Skeletal muscle satellite cell (primary cell): ENCODE data around the gene SHISAL1.

ENCODE experiments used
- H3K27me3 ChIP-seq: 2 replicates; pipeline ENCODE4 v1.7.0; 2013; ENCODE audit warnings: low read length; ENCODE audit not compliant: control insufficient read depth, insufficient read depth
- H3K36me3 ChIP-seq: 2 replicates; pipeline ENCODE4 v1.7.0; 2013; ENCODE audit warnings: mild to moderate bottlenecking, control low read depth, low read length; ENCODE audit not compliant: insufficient read depth
- H3K4me1 ChIP-seq: 2 replicates; pipeline ENCODE4 v1.7.0; 2013; ENCODE audit warnings: low read length; ENCODE audit not compliant: control insufficient read depth, insufficient read depth
- H3K4me2 ChIP-seq: 2 replicates; pipeline ENCODE4 v1.7.0; 2013; ENCODE audit warnings: mild to moderate bottlenecking, low read length
- H3K4me3 ChIP-seq: 2 replicates; pipeline ENCODE4 v1.7.0; 2013; ENCODE audit warnings: low read length
- H3K9ac ChIP-seq: 2 replicates; pipeline ENCODE4 v1.7.0; 2013; ENCODE audit warnings: mild to moderate bottlenecking, low read depth, low read length, moderate library complexity
- H3K9me3 ChIP-seq: replicated peaks from 2 replicates; pipeline ENCODE4 v1.7.0; 2013; ENCODE audit warnings: mild to moderate bottlenecking, control low read depth, low read length

Gene SHISAL1

DNA sequence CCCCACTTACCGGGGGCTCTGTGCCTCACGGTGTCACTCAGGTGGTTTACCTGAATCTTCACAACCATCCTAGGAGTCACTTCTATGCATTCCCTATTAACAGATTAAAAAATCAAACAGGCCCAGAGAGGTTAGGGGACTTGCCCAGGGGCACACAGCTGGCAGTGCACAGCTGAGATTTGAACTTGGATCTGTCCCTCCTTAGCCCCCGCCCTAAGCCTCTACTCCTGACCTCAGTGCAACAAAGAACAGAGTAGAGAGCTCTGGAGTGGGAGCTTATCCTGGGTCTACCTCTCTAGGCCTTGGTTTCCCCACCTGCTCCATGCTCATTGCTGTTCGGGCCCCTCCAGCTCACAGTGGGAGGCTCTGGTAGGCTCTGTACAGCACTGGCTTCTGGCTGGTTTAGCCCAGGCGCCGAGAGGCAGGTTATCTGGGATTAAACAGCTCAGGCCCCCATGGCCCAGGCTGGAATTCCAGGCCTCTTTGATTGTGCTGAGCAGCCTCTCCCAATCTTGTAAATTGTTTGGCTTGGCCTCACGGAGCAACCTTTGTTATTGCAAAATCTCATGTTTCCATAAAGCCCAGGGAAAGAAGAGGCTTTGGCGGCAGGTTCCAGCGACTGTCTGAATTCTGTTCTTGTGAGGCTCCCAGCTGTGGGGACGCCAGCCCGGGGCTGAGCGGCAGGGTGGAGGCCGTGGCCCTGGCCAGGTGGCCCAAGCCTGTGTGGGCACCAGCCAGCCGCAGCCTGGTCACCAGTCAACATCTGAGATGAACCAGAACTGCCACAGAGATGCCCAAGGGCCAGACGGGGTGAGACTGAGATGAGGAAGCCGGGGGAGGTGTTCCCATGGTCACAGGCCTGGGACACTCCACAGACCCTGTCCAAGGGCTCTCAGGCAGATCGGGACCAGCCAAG, 28.9 kb upstream of the SHISAL1 start:
- H3K36me3 ChIP-seq = no peaks in the 10 kb centered on the region
- H3K4me2 ChIP-seq = no peak overlapping the region
- peaks cover 22% of the 10 kb centered on the region for H3K4me1 ChIP-seq
- no peak overlapping the region for H3K4me3 ChIP-seq
- peaks cover 60% of the 10 kb centered on the region for H3K27me3 ChIP-seq
- H3K9me3 ChIP-seq = no peaks in the 10 kb centered on the region
- no peak overlapping the region for H3K9ac ChIP-seq

DNA sequence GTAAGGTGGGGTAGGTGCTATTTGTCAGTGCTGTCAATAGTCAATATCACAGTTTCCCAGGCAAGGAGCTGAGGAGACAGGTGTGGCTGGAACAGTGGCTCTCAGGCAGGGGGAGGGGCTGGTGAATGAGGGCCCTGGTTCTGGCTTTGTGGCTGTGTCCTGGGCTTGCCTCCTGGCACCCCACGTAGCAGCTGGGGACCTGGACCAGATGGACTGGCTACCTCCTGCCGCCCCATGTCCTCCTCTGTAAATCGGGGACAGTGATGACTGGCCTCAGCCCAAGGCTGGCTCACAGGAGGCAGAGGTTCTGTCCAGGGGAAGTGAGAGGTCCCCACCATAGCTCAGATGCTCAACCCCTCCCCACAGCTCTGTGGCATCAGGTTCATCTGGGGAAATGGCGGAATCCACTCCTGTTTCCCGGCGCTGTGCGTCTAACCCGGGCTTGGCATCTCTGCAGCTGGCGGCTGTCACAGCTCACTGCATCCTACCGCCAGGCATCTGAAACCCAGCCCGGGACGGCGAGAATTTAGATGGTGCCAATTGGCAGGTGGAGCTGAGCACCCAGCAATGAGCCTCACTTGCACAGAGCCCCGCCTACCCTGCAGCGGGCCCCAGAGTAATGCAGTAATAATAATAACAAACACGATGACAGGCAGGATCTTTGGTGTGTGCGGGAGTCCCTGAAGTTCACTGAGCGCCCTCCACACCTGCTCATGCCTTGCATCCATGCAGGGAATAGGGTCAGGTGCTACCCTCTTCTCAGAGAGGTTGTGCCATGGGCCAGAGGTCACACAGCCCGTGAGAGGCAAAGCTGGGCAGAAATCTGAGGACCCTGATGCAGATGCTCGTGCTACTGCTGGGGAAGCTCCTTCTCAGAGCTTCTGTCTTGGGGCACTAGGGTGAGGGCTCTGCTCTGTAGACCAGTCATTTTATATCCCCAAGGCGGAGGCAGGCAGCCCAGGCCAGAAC, 27.8 kb upstream of the SHISAL1 start:
- H3K9me3 ChIP-seq = no peaks in the 10 kb centered on the region
- peaks cover 22% of the 10 kb centered on the region for H3K4me1 ChIP-seq
- no peak overlapping the region for H3K9ac ChIP-seq
- H3K4me2 ChIP-seq = no peak overlapping the region
- no peaks in the 10 kb centered on the region for H3K36me3 ChIP-seq
- peaks cover 51% of the 10 kb centered on the region for H3K27me3 ChIP-seq
- H3K4me3 ChIP-seq = no peak overlapping the region

DNA sequence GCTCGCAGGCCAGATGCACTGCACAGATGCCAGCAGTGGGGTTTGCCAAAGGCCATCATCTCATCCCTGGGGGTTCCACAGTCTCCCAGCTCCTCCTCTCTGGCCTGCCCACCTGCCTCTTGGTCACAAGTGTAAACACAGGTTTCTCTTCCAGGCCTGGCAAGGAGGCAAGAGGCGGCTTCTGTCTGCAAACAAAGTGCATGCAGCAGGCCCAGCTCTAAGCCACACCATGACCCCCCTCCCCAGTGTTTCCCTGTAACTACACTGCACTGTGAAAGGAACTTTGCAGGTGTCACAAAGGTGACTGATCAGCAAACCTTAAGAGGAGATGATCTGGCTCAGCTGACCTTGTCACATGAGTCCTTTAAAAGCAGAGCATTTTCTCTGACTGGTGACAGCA, 26.2 kb upstream of the SHISAL1 start:
- Histone ChIP-seq H3K9ac (no peak overlapping the region), H3K4me3 (no peak overlapping the region), H3K4me2 (no peak overlapping the region), H3K4me1 (peaks cover 22% of the 10 kb centered on the region), H3K9me3 (no peaks in the 10 kb centered on the region), H3K27me3 (peaks cover 44% of the 10 kb centered on the region), H3K36me3 (no peaks in the 10 kb centered on the region)

DNA sequence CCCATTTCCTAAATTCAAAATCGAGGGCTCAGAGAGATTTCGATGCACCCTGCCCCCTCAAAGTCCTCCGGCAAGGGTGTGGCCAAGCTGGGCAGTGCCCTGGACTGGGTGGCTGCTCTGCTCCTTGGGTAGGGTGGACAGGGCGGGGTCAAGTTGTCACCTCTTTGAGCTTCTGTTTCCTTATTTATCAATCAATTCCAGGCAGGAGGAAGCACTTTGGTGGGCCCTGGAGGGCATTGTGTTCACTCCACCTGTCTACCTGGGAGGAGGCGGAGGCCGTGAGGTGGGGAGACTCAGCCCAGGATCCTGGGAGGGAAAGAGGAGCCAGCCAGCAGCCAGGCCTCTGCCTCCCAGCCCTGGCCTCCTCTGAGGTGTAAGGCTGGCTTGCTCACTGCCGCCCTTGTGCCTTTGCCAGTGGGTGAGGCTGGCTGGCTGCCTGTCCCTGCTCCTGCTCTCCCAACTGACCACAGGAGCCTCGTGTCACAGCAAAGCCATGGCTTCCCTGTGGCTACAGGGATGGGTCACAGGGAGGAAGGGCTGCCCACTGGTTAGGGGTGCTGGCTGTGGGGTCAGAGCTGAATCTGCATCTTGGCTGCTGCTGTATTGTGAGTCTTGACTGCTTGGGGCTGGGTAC, 25.5 kb upstream of the SHISAL1 start:
- H3K9me3 ChIP-seq = no peaks in the 10 kb centered on the region
- no peak overlapping the region for H3K4me2 ChIP-seq
- H3K4me1 ChIP-seq = peaks cover 22% of the 10 kb centered on the region
- H3K9ac ChIP-seq = no peak overlapping the region
- no peaks in the 10 kb centered on the region for H3K36me3 ChIP-seq
- H3K27me3 ChIP-seq = peaks cover 45% of the 10 kb centered on the region
- no peak overlapping the region for H3K4me3 ChIP-seq

DNA sequence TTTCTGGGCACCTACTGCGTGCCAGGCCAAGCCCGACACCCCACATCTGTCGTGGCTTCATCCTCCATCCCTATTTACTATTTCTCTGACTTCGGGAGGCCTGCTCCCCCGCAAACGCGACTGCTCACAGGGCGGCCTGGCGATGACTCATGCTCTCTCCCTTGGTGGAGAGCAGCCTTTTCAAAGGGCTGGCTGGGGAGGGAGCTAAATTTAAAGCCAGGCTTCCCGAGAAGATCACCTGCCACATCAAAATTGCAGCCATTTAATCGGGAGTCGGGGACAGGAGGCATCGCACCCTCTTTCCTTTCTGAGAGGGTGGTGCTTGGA, 24.9 kb upstream of the SHISAL1 start:
- no peak overlapping the region for H3K9ac ChIP-seq
- peaks cover 22% of the 10 kb centered on the region for H3K4me1 ChIP-seq
- no peaks in the 10 kb centered on the region for H3K36me3 ChIP-seq
- peaks cover 45% of the 10 kb centered on the region for H3K27me3 ChIP-seq
- no peaks in the 10 kb centered on the region for H3K9me3 ChIP-seq
- peak overlapping the region; percentile 74 for H3K4me2 ChIP-seq
- no peak overlapping the region for H3K4me3 ChIP-seq

DNA sequence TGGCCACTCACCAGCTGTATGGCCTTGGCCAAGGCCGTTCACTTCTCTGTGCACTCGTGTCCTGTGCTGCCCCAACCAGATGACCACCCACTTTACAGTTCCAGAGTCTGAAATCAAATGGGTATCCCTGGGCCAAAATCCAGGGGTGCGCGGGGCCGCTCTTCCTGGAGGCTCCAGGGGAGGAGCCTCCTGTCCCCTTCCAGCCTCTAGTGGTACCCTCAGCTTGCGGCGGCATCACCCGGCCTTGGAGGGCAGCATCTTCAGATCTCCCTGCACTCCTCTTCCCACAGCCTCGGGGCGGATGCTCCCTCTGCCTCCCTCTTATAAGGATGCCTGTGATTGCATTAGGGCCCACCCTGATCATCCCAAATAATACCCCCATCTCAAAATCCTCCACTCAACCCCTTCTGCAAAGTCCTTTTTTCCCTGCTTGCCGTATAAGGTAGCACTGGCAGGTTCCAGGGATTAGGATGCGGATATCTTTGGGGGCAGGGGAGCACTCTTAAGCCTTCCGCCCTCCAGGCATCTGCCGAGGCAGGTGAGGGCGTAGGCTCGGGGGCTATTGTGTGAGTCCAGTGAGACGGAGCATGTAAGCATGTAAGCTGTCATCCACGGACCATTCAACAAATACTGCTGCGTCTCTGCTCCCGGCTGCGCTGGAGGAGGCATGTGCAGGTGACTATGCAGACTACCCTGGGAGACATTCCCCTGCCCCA, 24.4 kb upstream of the SHISAL1 start:
- Histone ChIP-seq H3K27me3 (peaks cover 49% of the 10 kb centered on the region), H3K4me3 (no peak overlapping the region)

DNA sequence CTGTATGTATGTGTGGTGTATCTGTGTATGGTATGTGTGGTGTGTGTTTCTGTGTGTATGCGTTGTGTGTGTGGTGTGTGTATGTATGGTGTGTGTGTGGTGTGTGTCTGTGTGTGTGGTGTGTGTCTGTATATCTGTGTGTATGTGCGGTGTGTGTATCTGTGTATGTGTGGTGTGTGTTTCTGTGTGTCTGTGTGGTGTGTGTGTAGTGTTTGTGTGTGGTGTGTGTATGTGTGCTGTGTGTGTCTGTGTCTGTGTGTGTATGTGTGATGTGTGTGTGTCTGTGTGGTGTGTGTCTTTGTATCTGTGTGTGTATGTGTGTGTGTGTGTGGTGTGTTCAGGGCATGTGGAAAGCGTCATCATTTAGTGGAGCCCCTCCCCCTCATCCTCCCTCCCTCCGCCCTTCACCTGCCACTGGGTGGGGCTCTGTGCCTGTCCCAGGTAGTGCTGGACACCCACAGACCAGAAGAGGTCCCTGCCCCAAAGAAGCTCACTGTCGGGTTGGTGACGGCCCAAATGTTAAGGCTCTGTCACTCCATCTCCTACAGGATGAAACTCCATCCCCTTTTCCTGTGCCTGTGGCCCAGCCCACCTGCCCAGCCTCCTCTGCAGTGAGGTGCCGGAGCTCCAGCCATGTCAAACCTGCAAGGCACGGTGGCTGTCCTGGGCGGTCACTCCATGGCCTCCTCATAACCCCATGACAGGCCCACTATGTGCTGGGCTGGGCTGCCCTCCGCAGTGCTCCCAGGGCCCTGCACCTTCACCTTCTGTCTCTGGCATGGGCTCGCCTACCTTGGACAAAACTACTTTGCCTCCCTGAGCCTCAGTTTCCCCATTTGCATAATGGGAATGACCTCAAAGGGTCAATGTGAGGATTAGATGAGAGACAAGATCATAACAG, 23.4 kb upstream of the SHISAL1 start:
- Histone ChIP-seq H3K9ac (no peak overlapping the region), H3K27me3 (peaks cover 50% of the 10 kb centered on the region), H3K4me2 (no peak overlapping the region), H3K36me3 (no peaks in the 10 kb centered on the region), H3K4me3 (no peak overlapping the region), H3K9me3 (no peaks in the 10 kb centered on the region), H3K4me1 (peaks cover 14% of the 10 kb centered on the region)

More for the DNA sequence above, 24.4 kb upstream of the SHISAL1 start:
- H3K9ac ChIP-seq = no peak overlapping the region
- H3K36me3 ChIP-seq = no peaks in the 10 kb centered on the region
- peaks cover 20% of the 10 kb centered on the region for H3K4me1 ChIP-seq
- no peaks in the 10 kb centered on the region for H3K9me3 ChIP-seq
- H3K4me2 ChIP-seq = peak overlapping the region; percentile 74

DNA sequence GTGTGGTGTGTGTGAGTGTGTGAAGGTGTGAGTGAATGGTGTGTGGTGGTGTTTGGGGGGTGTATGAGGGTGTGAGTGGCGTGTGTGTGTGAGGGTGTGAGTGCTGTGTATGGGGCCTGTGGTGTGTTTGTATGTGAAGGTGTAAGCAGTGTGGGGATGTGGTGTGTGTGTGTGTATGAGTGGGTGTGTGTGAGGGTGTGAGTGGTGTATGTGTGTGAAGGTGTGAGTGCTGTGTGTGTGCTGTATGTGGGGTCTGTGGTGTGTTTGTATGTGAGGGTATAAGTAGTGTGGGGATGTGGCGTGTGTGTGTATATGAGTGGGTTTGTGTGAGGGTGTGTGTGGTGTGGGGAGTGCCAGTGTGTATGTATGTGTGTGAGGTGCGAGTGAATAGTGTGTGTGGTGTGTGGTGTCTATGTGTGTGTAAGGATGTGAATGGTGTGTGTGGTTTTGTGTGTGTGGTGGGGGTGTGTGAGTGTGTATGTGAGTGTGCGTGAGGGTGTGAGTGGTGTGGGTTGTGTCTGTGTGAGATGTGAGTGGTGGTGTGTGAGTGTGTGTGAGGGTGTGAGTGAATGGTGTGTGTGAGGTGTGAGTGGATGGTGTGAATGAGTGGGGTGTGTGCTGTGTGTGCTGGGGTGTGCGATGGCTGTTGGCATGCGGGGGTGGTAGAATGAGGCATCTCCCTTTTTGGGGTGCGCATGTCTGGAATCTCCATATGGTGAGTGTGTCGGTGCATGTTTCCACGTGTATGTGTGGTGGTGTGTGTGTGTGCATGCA, 22.5 kb upstream of the SHISAL1 start:
- H3K4me2 ChIP-seq = no peak overlapping the region
- peaks cover 14% of the 10 kb centered on the region for H3K4me1 ChIP-seq
- H3K27me3 ChIP-seq = peaks cover 47% of the 10 kb centered on the region
- no peaks in the 10 kb centered on the region for H3K9me3 ChIP-seq
- H3K9ac ChIP-seq = no peak overlapping the region
- H3K36me3 ChIP-seq = no peaks in the 10 kb centered on the region
- H3K4me3 ChIP-seq = no peak overlapping the region

DNA sequence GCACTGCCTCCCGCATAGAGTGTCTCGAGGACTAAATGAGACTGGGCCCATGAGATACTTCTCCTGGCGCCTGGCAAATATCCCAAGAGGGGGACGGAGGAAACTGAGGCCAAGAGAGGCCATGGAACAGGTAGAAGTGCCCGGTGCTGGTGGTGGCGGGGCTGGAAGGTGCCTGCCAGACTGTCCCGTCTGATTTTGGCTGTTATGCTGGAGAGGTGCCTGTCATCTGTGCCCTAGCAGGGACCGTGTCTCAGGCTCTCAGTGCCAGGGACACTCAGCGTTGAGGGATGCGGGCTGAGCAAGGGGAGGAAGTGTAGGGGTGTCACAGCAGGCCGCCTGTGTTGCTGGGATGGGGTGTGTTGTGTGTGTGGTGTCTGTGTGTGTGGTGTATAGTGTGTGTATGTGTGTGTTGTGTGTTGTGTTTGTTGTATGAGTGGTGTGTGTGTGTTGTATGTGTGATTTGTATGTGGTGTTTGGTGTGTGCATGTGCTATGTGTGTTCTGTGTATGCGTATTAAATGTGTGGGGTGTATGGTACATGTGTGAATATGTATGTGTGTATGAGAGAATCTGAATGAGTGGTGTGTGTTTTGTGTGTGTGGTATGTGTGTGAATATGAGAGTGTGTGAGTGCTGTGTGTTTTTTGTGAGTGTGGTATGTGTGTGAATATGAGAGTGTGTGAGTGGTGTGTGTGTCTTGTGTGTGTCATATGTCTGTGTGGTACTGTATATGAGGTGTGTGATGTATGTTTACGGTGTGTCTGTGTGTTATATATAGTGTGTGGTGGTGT, 21.3 kb upstream of the SHISAL1 start:
- Histone ChIP-seq H3K27me3 (peaks cover 47% of the 10 kb centered on the region), H3K4me1 (peaks cover 14% of the 10 kb centered on the region), H3K9ac (no peak overlapping the region), H3K36me3 (no peaks in the 10 kb centered on the region), H3K4me2 (no peak overlapping the region), H3K4me3 (no peak overlapping the region), H3K9me3 (no peaks in the 10 kb centered on the region)
